RWPE1 (cell line): Measurements from ENCODE around the gene KCNQ1.

Experiments used
- CTCF ChIA-PET: fragments of 350-600 bp; sonication (Branson Sonifier 250); formaldehyde crosslinking; extraction: SDS; loops from one replicate; lab custom pipeline; 2021; lab: Yijun Ruan, JAX
- POLR2A ChIA-PET: fragments of 400-600 bp; formaldehyde crosslinking; extraction: SDS; loops from one replicate; lab custom pipeline; 2020; ENCODE audit warnings: antibody characterized with exemption; ENCODE audit not compliant: low non-redundant PET; lab: Yijun Ruan, JAX
- DNase-seq: peaks from one replicate; pipeline ENCODE4 v3.0.0; 2012; ENCODE audit warnings: low spot score
- H3K27ac ChIP-seq: fragments of 450-650 bp; 2 replicates; pipeline ENCODE4 v1.5.1; 2017
- CTCF ChIP-seq: fragments of 450-650 bp; conservative IDR thresholded peaks from 2 replicates; pipeline ENCODE4 v1.5.1; 2017; ENCODE audit warnings: low read depth, mild to moderate bottlenecking

Gene KCNQ1

GRCh38 chr11:2794968-2795322 lies 350.1 kb downstream of the KCNQ1 start:
- POLR2A ChIA-PET: no interaction called here
- DNase-seq: no peak
- CTCF ChIA-PET: no interaction called here

GRCh38 chr11:2795491-2795991 lies 350.7 kb downstream of the KCNQ1 start:
- DNase-seq: no peak
- CTCF ChIA-PET: no interaction called here
- POLR2A ChIA-PET: no interaction called here
- no peak for TF ChIP-seq CTCF
- no peak overlapping the region for H3K27ac ChIP-seq

More at GRCh38 chr11:2794968-2795322, 350.1 kb downstream of the KCNQ1 start:
- no peak for TF ChIP-seq CTCF
- H3K27ac ChIP-seq: no peak overlapping the region

GRCh38 chr11:2796091-2796490 lies 351.3 kb downstream of the KCNQ1 start:
- CTCF ChIA-PET: no interaction called here
- POLR2A ChIA-PET: no interaction called here
- H3K27ac ChIP-seq: no peak overlapping the region
- no peak for DNase-seq
- no peak for TF ChIP-seq CTCF

- no peak for DNase-seq
- CTCF ChIA-PET: no interaction called here
- H3K27ac ChIP-seq: no peak overlapping the region
- TF ChIP-seq CTCF: no peak
- POLR2A ChIA-PET: no interaction called here
Measured at GRCh38 chr11:2796508-2797113, 351.8 kb downstream of the KCNQ1 start.

GRCh38 chr11:2797121-2797711 lies 352.4 kb downstream of the KCNQ1 start:
- no peak for TF ChIP-seq CTCF
- POLR2A ChIA-PET: no interaction called here
- no peak for DNase-seq
- CTCF ChIA-PET: interaction anchor here (0.5 kb wide), 1 partner anchor 95 kb away, joined by 3 read pairs; no protein-coding TSS in a partner anchor
- no peak overlapping the region; the same call in 1 of the 2 replicates for H3K27ac ChIP-seq

GRCh38 chr11:2797741-2798361 lies 353.0 kb downstream of the KCNQ1 start:
- TF ChIP-seq CTCF: no peak
- POLR2A ChIA-PET: no interaction called here
- CTCF ChIA-PET: interaction anchor here (0.5 kb wide), 1 partner anchor 95 kb away, joined by 3 read pairs; no protein-coding TSS in a partner anchor
- no peak for DNase-seq
- no peak overlapping the region for H3K27ac ChIP-seq
